ENCODE data around the gene TSR2. TPM values are rescaled to one million over a fixed set of nuclear protein-coding genes. Genes with fewer than 3 reads are reported as not detected.

Gene TSR2
- total RNA-seq, 2 experiments from 2014 or later: 36.3 to 36.5 TPM

DNA sequence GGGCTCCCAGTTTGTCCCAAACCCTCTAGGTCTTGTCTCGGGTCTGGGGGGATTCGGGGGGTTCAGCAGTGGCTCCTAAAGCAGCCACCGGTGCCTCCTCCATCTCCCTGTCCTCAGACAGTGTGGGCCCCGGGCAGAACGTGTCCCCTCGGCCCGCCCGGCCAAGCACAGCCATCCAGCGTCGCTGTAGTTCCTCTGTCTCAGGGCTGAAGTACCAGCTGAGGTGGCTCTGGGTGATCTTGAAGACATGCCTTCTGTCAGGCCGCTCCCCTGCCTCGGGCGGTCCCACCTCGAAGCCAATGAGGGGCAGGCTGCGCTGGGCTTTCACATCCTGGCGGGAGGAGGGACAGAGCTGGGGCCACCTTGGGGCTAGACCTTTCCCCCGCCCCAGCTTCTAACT, 5.9 kb downstream of the TSR2 start:
- Histone ChIP-seq H3K36me3 (ENCODE audit: insufficient read depth, low read length) (peaks cover 17% of the 10 kb centered on the region), H3K9me3 (ENCODE audit: control insufficient read depth in 1 of 2, insufficient read depth in 1 of 2, low read length in 2 of 2) (no peaks in the 10 kb centered on the region), H3K4me1 (ENCODE audit: insufficient read depth, low read length) (peaks cover 13% of the 10 kb centered on the region), H3K27me3 (ENCODE audit: control insufficient read depth in 1 of 2, insufficient read depth in 2 of 2, low read length in 2 of 2) (no peaks in the 10 kb centered on the region), H3K4me3 (ENCODE audit: low read length) (no peak overlapping the region), H3K27ac (ENCODE audit: low read depth in 1 of 2, low read length in 2 of 2) (no peak overlapping the region)
- DNase-seq: no peak
- ATAC-seq (ENCODE audit: poor library complexity): no peak
- TF ChIP-seq, protein P1, sequence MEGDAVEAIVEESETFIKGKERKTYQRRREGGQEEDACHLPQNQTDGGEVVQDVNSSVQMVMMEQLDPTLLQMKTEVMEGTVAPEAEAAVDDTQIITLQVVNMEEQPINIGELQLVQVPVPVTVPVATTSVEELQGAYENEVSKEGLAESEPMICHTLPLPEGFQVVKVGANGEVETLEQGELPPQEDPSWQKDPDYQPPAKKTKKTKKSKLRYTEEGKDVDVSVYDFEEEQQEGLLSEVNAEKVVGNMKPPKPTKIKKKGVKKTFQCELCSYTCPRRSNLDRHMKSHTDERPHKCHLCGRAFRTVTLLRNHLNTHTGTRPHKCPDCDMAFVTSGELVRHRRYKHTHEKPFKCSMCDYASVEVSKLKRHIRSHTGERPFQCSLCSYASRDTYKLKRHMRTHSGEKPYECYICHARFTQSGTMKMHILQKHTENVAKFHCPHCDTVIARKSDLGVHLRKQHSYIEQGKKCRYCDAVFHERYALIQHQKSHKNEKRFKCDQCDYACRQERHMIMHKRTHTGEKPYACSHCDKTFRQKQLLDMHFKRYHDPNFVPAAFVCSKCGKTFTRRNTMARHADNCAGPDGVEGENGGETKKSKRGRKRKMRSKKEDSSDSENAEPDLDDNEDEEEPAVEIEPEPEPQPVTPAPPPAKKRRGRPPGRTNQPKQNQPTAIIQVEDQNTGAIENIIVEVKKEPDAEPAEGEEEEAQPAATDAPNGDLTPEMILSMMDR (IDR thresholded peaks at IDR 0.05): no peak
- ChIA-PET CTCF (no interaction called here), POLR2A (no interaction called here)
- no peak overlapping the region for H3K27ac Mint-ChIP-seq
- peaks cover 24% of the 10 kb centered on the region for H3K4me1 Mint-ChIP-seq (ENCODE audit: low read depth)
- H3K27me3 Mint-ChIP-seq: no peaks in the 10 kb centered on the region
- H3K4me3 Mint-ChIP-seq: no peak overlapping the region
- H3K36me3 Mint-ChIP-seq (ENCODE audit: low read depth): peaks cover 46% of the 10 kb centered on the region
- intact Hi-C loops (cut with DNase I, micrococcal nuclease): loop anchor here (10.0 kb wide), 3 partner anchors 359 to 719 kb away; partner anchors contain the start of genes MAGED2 (in 1 of the 2) and PFKFB1 (in 1 of the 2)
- no peaks in the 10 kb centered on the region for H3K9me3 Mint-ChIP-seq

DNA sequence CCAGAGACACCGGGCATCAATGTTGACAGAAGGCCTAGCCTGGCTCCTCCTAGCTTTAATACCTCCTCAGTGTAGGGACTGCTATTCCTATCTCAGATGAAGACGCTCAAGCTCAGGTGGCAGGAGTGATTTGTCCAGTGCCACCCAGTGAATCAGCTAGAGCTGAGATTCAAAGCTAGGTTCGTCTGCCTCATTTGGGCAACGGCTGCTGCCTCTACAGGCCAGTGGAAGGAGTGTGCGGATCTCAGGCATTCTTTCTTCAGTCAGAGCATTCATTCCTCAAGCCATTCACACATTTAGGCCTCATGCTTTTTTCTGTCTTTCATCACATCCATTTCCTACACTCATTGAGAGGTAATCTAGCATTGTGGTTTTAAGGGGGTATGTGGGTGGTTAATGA, 7.3 kb downstream of the TSR2 start:
- Histone ChIP-seq H3K36me3 (ENCODE audit: insufficient read depth, low read length) (peaks cover 14% of the 10 kb centered on the region), H3K9me3 (ENCODE audit: control insufficient read depth in 1 of 2, insufficient read depth in 1 of 2, low read length in 2 of 2) (no peaks in the 10 kb centered on the region), H3K27me3 (ENCODE audit: control insufficient read depth in 1 of 2, insufficient read depth in 2 of 2, low read length in 2 of 2) (no peaks in the 10 kb centered on the region), H3K4me1 (ENCODE audit: insufficient read depth, low read length) (no peaks in the 10 kb centered on the region), H3K27ac (ENCODE audit: low read depth in 1 of 2, low read length in 2 of 2) (no peak overlapping the region), H3K4me3 (ENCODE audit: low read length) (no peak overlapping the region)
- Mint-ChIP-seq H3K27ac (no peak overlapping the region), H3K4me1 (ENCODE audit: low read depth) (peaks cover 11% of the 10 kb centered on the region), H3K9me3 (no peaks in the 10 kb centered on the region), H3K27me3 (no peaks in the 10 kb centered on the region), H3K36me3 (ENCODE audit: low read depth) (peaks cover 36% of the 10 kb centered on the region), H3K4me3 (no peak overlapping the region)
- intact Hi-C loops (cut with DNase I, micrococcal nuclease): loop anchor here (10.0 kb wide), 3 partner anchors 357 to 717 kb away; partner anchors contain the start of genes MAGED2 (in 1 of the 2) and PFKFB1 (in 1 of the 2)
- POLR2A ChIA-PET: no interaction called here
- CTCF ChIA-PET: no interaction called here
- DNase-seq (no peak), ATAC-seq (ENCODE audit: poor library complexity) (no peak)
- TF ChIP-seq, protein P1 (IDR thresholded peaks at IDR 0.05): no peak

DNA sequence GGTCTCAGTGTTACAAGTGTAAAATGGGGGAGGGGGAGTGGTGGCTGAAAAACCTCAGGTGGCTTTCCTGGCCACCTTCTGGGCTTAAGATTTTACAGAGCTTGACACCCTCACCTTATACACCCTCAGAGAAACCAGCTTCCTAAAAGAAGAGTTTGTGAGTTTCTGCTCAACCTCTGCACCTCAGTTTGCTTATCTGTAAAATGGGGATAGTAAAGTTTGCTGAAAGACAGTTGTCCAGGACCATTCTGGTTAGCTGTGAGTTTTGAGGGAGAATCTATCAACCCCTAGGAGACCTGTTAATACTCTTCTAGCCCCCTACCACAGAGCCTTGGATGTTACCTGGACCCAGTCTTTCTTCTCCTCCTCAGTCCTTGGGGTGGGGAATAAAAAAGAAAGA, 9.7 kb downstream of the TSR2 start:
- no peaks in the 10 kb centered on the region for H3K27me3 Mint-ChIP-seq
- peaks cover 11% of the 10 kb centered on the region for H3K36me3 Mint-ChIP-seq (ENCODE audit: low read depth)
- H3K4me1 Mint-ChIP-seq (ENCODE audit: low read depth): no peaks in the 10 kb centered on the region
- DNase-seq: no peak
- ChIA-PET POLR2A (no interaction called here), CTCF (no interaction called here)
- no peaks in the 10 kb centered on the region for H3K27me3 ChIP-seq (ENCODE audit: control insufficient read depth in 1 of 2, insufficient read depth in 2 of 2, low read length in 2 of 2)
- H3K9me3 Mint-ChIP-seq: no peaks in the 10 kb centered on the region
- H3K4me3 Mint-ChIP-seq: no peak overlapping the region
- intact Hi-C loops (cut with DNase I, micrococcal nuclease): loop anchor here (10.0 kb wide), 3 partner anchors 355 to 715 kb away; partner anchors contain the start of genes MAGED2 (in 1 of the 2) and PFKFB1 (in 1 of the 2)
- H3K9me3 ChIP-seq (ENCODE audit: control insufficient read depth in 1 of 2, insufficient read depth in 1 of 2, low read length in 2 of 2): no peaks in the 10 kb centered on the region
- no peak overlapping the region for H3K4me3 ChIP-seq (ENCODE audit: low read length)
- H3K36me3 ChIP-seq (ENCODE audit: insufficient read depth, low read length): peaks cover 2% of the 10 kb centered on the region
- no peak overlapping the region for H3K27ac Mint-ChIP-seq
- no peak overlapping the region for H3K27ac ChIP-seq (ENCODE audit: low read depth in 1 of 2, low read length in 2 of 2)
- no peaks in the 10 kb centered on the region for H3K4me1 ChIP-seq (ENCODE audit: insufficient read depth, low read length)
- no peak for ATAC-seq (ENCODE audit: poor library complexity)
- TF ChIP-seq, protein P1 (IDR thresholded peaks at IDR 0.05): no peak

All from CD4-positive, alpha-beta T cell (primary cell).